DOHH2 (cell line): ENCODE results near the gene FRS3.

Source experiments
- EZH2phosphoT487 ChIP-seq: fragments of 200-600 bp; sonication (generic); IDR thresholded peaks from 2 replicates; pipeline ENCODE4 v1.6.1; 2017; ENCODE audit warnings: borderline replicate concordance, mild to moderate bottlenecking, antibody characterized with exemption, low read length, moderate library complexity, mixed read lengths
- TF ChIP-seq, protein P1 (sequence below): fragments of 200-600 bp; sonication (generic); IDR thresholded peaks from one replicate; pipeline ENCODE4 v1.5.1; 2014; ENCODE audit warnings: antibody characterized with exemption, mild to moderate bottlenecking, low read depth, low read length; ENCODE audit not compliant: poor library complexity, severe bottlenecking

DNA sequence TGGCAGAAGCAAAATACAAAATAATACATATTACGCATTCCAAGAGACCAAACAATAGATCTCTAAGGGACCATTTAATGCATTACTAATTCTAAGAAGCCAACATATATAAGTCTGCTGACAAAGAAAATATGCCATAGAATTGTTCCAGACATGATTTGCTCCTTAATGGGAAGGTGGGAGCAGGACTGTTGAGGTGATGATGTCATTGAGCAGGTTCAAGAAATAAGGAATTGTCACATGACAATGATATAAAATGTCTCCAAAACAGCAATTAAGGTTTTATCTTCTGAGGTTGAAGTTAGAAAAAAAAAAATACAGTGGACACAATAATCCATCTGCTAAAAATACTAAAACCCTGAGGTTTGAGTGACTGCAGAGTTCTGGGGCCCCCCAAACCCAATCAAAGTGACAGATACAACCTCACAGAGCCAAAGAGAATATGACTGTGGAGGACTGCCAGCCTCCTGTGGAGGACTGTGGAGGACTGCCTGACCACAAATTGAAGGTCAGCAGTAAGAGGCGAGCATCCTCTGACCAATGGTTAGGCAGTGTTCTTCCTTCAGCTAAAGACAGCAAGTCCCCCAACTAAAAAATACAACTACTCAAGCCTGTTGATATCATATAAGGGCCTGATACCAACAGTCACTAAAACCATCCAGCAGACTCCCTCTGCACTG, 46.8 kb upstream of the FRS3 start:
- TF ChIP-seq, protein P1, sequence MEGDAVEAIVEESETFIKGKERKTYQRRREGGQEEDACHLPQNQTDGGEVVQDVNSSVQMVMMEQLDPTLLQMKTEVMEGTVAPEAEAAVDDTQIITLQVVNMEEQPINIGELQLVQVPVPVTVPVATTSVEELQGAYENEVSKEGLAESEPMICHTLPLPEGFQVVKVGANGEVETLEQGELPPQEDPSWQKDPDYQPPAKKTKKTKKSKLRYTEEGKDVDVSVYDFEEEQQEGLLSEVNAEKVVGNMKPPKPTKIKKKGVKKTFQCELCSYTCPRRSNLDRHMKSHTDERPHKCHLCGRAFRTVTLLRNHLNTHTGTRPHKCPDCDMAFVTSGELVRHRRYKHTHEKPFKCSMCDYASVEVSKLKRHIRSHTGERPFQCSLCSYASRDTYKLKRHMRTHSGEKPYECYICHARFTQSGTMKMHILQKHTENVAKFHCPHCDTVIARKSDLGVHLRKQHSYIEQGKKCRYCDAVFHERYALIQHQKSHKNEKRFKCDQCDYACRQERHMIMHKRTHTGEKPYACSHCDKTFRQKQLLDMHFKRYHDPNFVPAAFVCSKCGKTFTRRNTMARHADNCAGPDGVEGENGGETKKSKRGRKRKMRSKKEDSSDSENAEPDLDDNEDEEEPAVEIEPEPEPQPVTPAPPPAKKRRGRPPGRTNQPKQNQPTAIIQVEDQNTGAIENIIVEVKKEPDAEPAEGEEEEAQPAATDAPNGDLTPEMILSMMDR = no peak
- no peak for TF ChIP-seq EZH2phosphoT487
